Skeletal muscle cell (primary cell): ENCODE data around the gene VPS37B.
"Not testable (repeated sequence)": the region's sequence is repeated elsewhere in the genome, so short reads cannot be mapped to it uniquely, and the experiment has no call there.

ENCODE experiments used
- DNase-seq: peaks from one replicate; pipeline ENCODE4 v3.0.0-alpha.2; 2010; ENCODE audit warnings: low read depth
- H3K4me3 ChIP-seq: 2 replicates; pipeline ENCODE4 v1.5.1; 2011; ENCODE audit warnings: low read depth, mild to moderate bottlenecking, control low read depth, low read length, moderate library complexity

The VPS37B gene

GRCh38 chr12:122909442-122910288, 13.7 kb upstream of the VPS37B start:
- no peak overlapping the region for H3K4me3 ChIP-seq
- no peak for DNase-seq

GRCh38 chr12:122908915-122909314, 13.0 kb upstream of the VPS37B start:
- no peak overlapping the region for H3K4me3 ChIP-seq
- DNase-seq, result no peak

- H3K4me3 ChIP-seq, DNase-seq: not testable (repeated sequence)
These were observed 9.3 kb upstream of the VPS37B start for GRCh38 chr12:122905258-122905657.

- H3K4me3 ChIP-seq, result no peak overlapping the region
These were observed 7.7 kb upstream of the VPS37B start for GRCh38 chr12:122903693-122904034.

DNA sequence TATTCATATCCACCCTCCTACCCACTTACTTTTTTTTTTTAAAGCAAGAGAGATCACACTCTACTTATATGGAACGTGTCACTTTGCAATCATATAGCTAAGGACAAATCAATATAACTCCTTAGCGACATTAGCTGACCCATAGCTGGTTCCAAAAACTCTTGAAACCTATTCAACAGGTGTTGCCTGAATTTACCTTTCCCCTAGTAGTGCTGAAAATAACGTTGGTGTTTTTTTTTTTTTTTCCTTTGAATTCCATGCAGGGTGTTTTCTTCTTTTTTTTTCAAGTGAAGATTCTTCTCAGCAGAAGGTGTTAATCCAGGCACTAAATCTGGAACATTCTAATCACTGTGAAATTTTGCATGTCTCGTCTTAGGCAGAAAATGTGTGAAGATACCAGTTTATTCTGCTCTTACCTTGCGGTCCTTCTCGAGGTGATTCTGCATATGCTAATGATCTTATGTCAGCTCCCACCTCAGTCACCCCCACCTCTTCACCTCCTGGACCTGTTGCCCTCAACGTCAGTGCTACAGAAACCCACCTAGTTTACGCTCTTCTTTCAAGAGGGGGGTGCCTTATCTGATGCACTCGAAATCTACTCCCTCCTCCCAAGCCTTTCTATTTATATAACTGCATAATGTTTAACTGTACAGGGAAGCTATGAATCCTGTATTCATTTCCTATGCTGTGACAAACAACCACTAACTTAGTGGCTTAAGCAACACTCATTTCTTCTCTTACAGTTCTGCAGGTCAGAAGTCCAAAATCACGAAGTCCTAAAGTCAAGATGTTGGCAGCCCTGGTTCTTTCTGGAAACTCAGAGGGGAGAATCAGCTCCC, 7.1 kb upstream of the VPS37B start:
- H3K4me3 ChIP-seq, result no peak overlapping the region
- DNase-seq, result no peak

More at GRCh38 chr12:122903693-122904034, 7.7 kb upstream of the VPS37B start:
- no peak for DNase-seq

DNA sequence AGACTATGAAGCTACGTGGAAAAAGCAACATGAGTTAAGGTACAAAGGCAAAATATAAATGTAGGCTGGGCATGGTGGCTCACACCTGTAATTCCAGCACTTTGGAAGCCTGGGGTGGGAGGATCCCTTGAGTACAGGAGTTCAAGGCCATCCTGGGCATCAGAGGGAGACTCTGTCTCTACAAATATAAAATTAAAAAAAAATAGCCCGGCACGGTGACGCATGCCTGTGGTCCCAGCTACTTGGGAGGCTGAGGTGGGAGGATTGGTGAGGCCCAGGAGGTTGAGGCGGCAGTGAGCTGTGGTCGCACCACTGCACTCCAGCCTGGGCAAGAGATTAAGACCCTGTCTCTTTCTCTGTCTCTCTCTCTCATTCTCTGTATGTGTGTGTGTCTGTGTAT, 4.0 kb upstream of the VPS37B start:
- DNase-seq, result no peak
- H3K4me3 ChIP-seq, result no peak overlapping the region

DNA sequence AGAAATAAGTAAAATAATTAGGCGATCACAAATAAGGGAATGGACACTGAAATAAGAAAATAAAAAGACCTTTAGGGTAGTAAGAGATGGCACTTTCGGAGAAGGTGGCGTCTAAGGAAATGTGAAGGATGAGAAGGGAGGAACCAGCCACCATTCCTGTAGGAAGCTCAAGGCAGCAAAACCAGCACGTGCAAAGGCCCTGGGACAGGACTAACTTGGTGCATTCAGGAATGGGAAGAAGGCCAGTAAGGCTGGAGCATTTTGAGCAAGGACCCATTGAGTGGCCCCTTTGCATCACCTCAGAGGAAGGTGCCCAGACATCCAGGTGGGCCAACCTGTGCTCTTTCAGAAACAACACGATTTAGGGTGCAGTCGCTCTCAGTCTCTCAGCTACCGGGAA, 738 bp upstream of the VPS37B start:
- DNase-seq, result no peak
- H3K4me3 ChIP-seq, result no peak overlapping the region

GRCh38 chr12:122895320-122895703, 612 bp downstream of the VPS37B start:
- DNase-seq, result no peak
- H3K4me3 ChIP-seq, result peak overlapping the region; percentile 95

DNA sequence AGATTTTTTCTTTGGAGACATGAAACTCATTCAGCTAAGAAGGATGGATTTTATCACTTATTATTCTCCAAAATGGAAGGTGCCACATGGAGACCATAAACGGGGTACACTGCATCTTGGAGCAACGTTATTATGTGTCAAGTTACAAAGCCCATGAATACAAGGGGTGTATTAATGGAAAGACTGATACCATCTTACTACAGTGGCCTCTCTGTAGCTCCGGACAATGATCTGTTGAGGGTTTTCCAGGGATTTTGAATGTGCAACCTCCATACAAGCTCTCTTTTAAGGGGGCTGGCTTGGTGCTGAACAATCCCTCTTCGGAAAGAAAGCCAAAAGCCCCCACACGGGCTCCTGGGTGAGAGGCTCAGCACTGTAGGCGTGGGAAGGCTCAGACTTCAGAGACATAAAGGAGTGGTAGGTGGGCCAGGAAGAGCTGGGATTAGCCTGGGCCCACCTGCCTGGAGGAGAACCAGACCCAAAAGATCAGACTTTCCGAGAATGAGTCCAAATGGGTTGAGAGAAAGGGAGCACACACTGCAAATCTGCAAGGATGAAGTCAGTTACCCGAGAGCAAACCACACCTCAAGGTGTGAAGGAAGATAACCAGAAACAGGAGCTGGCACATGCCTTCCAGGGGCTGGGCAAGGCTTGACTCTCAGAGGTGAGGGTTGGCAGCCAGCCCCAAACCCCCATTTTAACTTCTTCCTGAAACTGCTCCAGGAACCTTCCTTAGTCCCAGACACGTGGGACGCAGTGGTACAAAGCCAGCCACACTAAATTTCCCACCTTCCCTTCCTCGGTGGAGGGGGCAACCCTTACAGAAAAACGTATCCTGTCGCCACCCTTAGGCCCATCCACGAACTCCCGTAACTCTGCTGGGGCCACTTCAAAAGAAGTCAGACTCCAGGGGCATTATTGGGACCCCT, 1.5 kb downstream of the VPS37B start:
- H3K4me3 ChIP-seq, result peak overlapping the region; percentile 95
- DNase-seq, result no peak

DNA sequence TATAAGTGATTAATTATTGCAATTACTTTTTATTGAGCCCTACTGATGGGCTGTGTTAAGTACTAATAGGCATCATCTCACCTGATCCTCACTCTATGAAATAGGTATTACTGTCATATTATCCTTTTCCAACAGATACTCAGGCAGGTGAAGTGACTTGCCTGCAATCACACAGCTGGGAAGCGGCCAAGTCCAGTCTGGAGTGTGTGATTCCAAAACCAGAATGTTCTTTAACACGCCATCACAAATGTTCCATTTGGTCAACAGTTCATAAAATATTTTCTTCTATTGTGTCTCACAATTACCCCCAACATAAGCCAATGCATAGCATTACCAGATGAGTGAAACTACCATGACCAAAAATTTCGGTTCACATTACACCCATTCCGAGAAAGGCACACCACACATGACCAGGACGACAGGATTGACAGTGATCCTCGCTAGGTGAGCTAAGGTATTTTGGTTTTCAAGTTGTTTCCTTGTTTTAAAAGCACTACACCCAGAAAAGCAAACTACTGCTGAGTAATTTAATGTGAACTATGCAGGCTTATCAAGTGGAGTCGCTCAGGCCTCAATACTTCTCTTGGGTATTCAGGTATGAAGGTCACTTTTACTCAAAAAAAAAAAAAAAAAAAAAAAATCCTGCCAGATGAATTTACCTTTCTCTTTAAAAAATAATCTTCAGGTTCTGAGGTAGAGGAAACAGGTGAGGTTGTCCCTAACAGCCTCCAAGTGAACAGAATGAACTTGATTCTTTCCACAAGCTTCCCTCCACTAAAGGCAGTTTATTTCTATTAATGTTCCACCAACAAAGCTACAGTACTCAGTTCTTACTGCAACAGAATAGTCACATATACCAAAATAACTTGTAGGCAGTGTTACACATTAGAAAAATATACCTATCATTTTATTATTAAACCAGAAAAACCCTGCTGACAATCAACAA, 2.4 kb downstream of the VPS37B start:
- DNase-seq, result no peak
- peak overlapping the region; percentile 95 for H3K4me3 ChIP-seq

DNA sequence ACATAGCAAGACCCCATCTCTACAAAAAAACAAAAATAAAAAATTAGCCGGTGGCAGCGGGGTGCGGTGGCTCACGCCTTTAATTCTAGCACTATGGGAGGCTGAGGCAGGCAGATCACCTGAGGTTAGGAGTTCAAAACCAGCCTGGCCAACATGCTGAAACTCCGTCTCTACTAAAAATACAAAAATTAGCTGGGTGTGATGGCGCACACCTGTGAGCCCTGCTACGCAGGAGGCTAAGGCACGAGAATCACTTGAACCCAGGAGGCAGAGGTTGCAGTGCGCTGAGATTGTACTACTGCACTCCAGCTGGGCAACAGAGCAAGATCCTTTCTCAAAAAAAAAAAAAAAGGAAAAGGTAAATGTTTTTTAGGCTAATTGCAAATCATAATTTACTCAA, 3.2 kb downstream of the VPS37B start:
- DNase-seq, result not testable (repeated sequence)
- H3K4me3 ChIP-seq, result peak overlapping the region; percentile 8

GRCh38 chr12:122891661-122892525, 4.0 kb downstream of the VPS37B start:
- peak overlapping the region; percentile 29 for H3K4me3 ChIP-seq
- DNase-seq, result peak; percentile 36

- DNase-seq, result no peak
- H3K4me3 ChIP-seq, result no peak overlapping the region
These were observed 6.0 kb downstream of the VPS37B start for GRCh38 chr12:122889761-122890520.

GRCh38 chr12:122888232-122888752, 7.6 kb downstream of the VPS37B start:
- DNase-seq, result no peak
- H3K4me3 ChIP-seq, result peak overlapping the region; percentile 6

- no peak overlapping the region for H3K4me3 ChIP-seq
- no peak for DNase-seq
These were observed 8.1 kb downstream of the VPS37B start for GRCh38 chr12:122887819-122888212.

DNA sequence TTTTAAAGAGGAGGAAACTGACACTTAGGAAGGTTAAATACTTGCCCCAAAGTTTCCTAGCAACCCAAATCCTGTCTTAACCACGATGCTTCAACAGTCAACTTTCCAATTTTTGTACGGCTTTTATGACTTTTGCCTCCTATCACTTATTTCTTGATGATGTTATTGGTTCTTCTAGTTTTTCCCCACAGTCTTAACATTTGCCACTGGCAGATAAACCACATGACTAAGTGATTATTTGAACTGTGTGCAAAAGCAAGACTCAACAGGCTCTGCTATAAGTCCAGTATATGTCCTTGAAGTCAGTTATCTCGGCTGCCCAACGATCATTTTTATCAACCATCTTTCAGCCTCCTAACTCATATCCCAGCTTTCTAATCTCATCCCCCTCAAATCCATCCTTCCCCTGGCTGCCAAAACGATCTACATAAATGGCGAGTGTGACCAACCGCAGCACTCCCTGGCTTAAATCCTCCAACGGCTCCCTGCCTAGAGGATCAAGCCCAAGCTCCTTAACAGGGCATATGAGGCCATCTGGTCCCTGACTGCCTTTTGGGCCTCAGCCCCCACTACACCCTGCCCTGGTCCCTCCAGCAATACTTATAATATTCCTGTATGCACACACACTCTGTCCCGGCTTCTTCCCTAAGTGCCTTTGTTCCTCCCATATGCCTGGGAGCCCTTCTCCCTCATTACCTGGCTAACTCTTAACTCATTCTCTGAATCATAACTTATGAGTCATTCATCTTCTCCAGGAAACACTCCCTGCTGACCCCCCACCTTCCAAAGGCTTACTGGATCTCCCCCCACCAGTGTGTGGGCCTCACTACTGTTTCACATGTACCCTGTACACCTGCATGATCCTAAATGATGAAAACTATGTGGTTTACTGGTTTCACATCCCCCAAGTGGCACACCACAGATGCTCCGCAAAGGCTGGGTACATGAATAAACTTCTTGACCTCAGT, 8.8 kb downstream of the VPS37B start:
- peak; percentile 29 for DNase-seq
- no peak overlapping the region for H3K4me3 ChIP-seq
